Breast epithelium (tissue), 3 donors: ENCODE data around the gene CACNG4.

ENCODE experiments used
- CTCF ChIP-seq, 3 donors: fragments of 450-650 bp; IDR thresholded peaks; one replicate each; pipeline ENCODE4 v1.5.1; 2016 to 2017; ENCODE audit warnings: antibody characterized with exemption in 3 of 3, mild to moderate bottlenecking in 3 of 3, moderate library complexity in 3 of 3
- POLR2A ChIP-seq: fragments of 450-650 bp; IDR thresholded peaks from one replicate; pipeline ENCODE4 v1.6.1; 2016; ENCODE audit warnings: antibody characterized with exemption, mild to moderate bottlenecking, moderate library complexity
- POLR2AphosphoS5 ChIP-seq, 3 donors: sonication (generic); formaldehyde crosslinking; IDR thresholded peaks; one replicate each; pipeline ENCODE4 v1.6.1; 2017; ENCODE audit warnings: antibody characterized with exemption in 3 of 3

GRCh38 chr17:67080804-67081203 is 116.3 kb downstream of the CACNG4 start:
- TF ChIP-seq CTCF (IDR thresholded peaks at IDR 0.05) (no peak), POLR2A (no peak), POLR2AphosphoS5 (IDR thresholded peaks at IDR 0.05) (no peak)
